A549 (cell line): ENCODE measurements around the gene CCR5. TPM values are rescaled to one million over a fixed set of nuclear protein-coding genes. Genes with fewer than 3 reads are reported as not detected.

Experiments used
- ATAC-seq, 2 experiments: fragments of 200-7000 bp in 1 of 2; fragments of >200 bp in 1 of 2; cut with Nextera tagmentation in 1 of 2; cut with Tn5 transposase in 1 of 2; 3 replicates each; pipeline versions ENCODE4 v1.8.0 to v1.9.1; 2018 to 2020; ENCODE audit warnings: mild to moderate bottlenecking in 1 of 2, moderate library complexity in 1 of 2
- CTCF ChIA-PET: fragments of 300-600 bp; sonication (Branson Sonifier 250); formaldehyde crosslinking; extraction: SDS; loops from one replicate; lab custom pipeline; 2021; ENCODE audit warnings: antibody characterized with exemption, inconsistent platforms; lab: Yijun Ruan, JAX
- POLR2A ChIA-PET: fragments of 350-600 bp; formaldehyde crosslinking; extraction: SDS; loops from one replicate; lab custom pipeline; 2021; ENCODE audit warnings: antibody characterized with exemption, inconsistent platforms; lab: Yijun Ruan, JAX
- DNase-seq, 2 experiments: peaks; one replicate each; pipeline versions ENCODE4 v3.0.0 to v3.0.0-alpha.2; 2011 to 2016; ENCODE audit warnings: low read depth in 1 of 2, low spot score in 1 of 2
- FAIRE-seq: peaks from 2 replicates; lab custom pipeline; 2011; peaks lifted over from hg19 to GRCh38; lab: Jason Lieb, UNC
- H3K27ac ChIP-seq, 2 experiments: fragments of >200 bp; sonication (Bioruptor Twin); formaldehyde crosslinking; 3 replicates each; pipeline ENCODE4 v1.5.1; 2016 to 2017
- H3K4me1 ChIP-seq: fragments of >200 bp; sonication (Bioruptor Twin); formaldehyde crosslinking; 3 replicates; pipeline ENCODE4 v1.6.1; 2016
- H3K4me2 ChIP-seq: fragments of >200 bp; sonication (Bioruptor Twin); formaldehyde crosslinking; 3 replicates; pipeline ENCODE4 v1.6.1; 2016
- H3K4me3 ChIP-seq: fragments of >200 bp; sonication (Bioruptor Twin); formaldehyde crosslinking; 3 replicates; pipeline ENCODE4 v1.5.1; 2016
- H3K9me3 ChIP-seq: fragments of >200 bp; sonication (Bioruptor Twin); formaldehyde crosslinking; 3 replicates; pipeline ENCODE4 v1.6.1; 2016
- CTCF ChIP-seq: fragments of >200 bp; sonication (Bioruptor Twin); formaldehyde crosslinking; IDR thresholded peaks from 3 replicates; pipeline ENCODE4 v1.5.1; 2016
- E2F6 ChIP-seq: IDR thresholded peaks from 2 replicates; pipeline ENCODE4 v1.6.1; 2012; ENCODE audit warnings: low read depth, borderline replicate concordance
- EHF ChIP-seq: fragments of 250-450 bp; sonication (Bioruptor Pico); IDR thresholded peaks from 2 replicates; pipeline ENCODE4 v1.5.0; 2020; ENCODE audit warnings: mild to moderate bottlenecking
- ESRRA ChIP-seq: fragments of 150-350 bp; IDR thresholded peaks from 2 replicates; pipeline ENCODE4 v1.6.1; 2014; ENCODE audit warnings: mild to moderate bottlenecking, low read length, borderline replicate concordance
- FOSB ChIP-seq: fragments of 250-450 bp; sonication (Bioruptor Pico); IDR thresholded peaks from 2 replicates; pipeline ENCODE4 v1.5.0; 2020; ENCODE audit warnings: mild to moderate bottlenecking, moderate library complexity
- FOSL2 ChIP-seq, 2 experiments: fragments of 450-650 bp in 1 of 2; fragments of >200 bp in 1 of 2; sonication (Bioruptor Twin) in 1 of 2; formaldehyde crosslinking; IDR thresholded peaks; 2 replicates each; pipeline versions ENCODE4 v1.5.0 to v1.6.1; 2016 to 2020; ENCODE audit warnings: mild to moderate bottlenecking in 1 of 2, moderate library complexity in 1 of 2
- FOXS1 ChIP-seq: fragments of 250-450 bp; sonication (Bioruptor Pico); IDR thresholded peaks from 2 replicates; pipeline ENCODE4 v1.5.0; 2020; ENCODE audit warnings: mild to moderate bottlenecking, moderate library complexity
- HEYL ChIP-seq: fragments of 250-450 bp; sonication (Bioruptor Pico); IDR thresholded peaks from 2 replicates; pipeline ENCODE4 v1.8.0; 2021; ENCODE audit warnings: mild to moderate bottlenecking, moderate library complexity
- HMGXB4 ChIP-seq: fragments of 250-450 bp; sonication (Bioruptor Pico); IDR thresholded peaks from 2 replicates; pipeline ENCODE4 v1.5.0; 2021; ENCODE audit warnings: mild to moderate bottlenecking, moderate library complexity, borderline replicate concordance
- HOXB5 ChIP-seq: fragments of 250-450 bp; sonication (Bioruptor Pico); IDR thresholded peaks from 2 replicates; pipeline ENCODE4 v1.5.0; 2020; ENCODE audit warnings: mild to moderate bottlenecking, moderate library complexity
- JUN ChIP-seq, 2 experiments: fragments of >200 bp; sonication (Bioruptor Twin); formaldehyde crosslinking; IDR thresholded peaks; 2 replicates in 1 of 2; 3 replicates in 1 of 2; pipeline ENCODE4 v1.6.1; 2016 to 2017
- JUNB ChIP-seq: fragments of >200 bp; sonication (Bioruptor Twin); formaldehyde crosslinking; IDR thresholded peaks from 2 replicates; pipeline ENCODE4 v1.6.1; 2016
- NFE2L2 ChIP-seq: fragments of 150-350 bp; conservative IDR thresholded peaks from 2 replicates; pipeline ENCODE4 v1.6.1; 2014; ENCODE audit warnings: low read length
- PBX3 ChIP-seq: IDR thresholded peaks from 2 replicates; pipeline ENCODE4 v1.6.1; 2012
- RAD21 ChIP-seq, 2 experiments: fragments of >200 bp in 1 of 2; sonication (Bioruptor Twin) in 1 of 2; formaldehyde crosslinking in 1 of 2; IDR thresholded peaks in 1 of 2; conservative IDR thresholded peaks in 1 of 2; 2 replicates in 1 of 2; 3 replicates in 1 of 2; pipeline ENCODE4 v1.6.1; 2012 to 2018; ENCODE audit warnings: inconsistent platforms in 1 of 2
- RARB ChIP-seq: fragments of 250-450 bp; sonication (Bioruptor Pico); IDR thresholded peaks from 2 replicates; pipeline ENCODE4 v1.8.0; 2021; ENCODE audit warnings: mild to moderate bottlenecking, moderate library complexity
- RCOR1 ChIP-seq: fragments of 150-350 bp; IDR thresholded peaks from 2 replicates; pipeline ENCODE4 v1.6.1; 2014; ENCODE audit warnings: antibody characterized with exemption, low read length, low read depth
- SMC3 ChIP-seq: fragments of >200 bp; sonication (Bioruptor Twin); formaldehyde crosslinking; IDR thresholded peaks from 3 replicates; pipeline ENCODE4 v1.6.1; 2018; ENCODE audit warnings: inconsistent platforms
- TFCP2L1 ChIP-seq: fragments of 250-450 bp; sonication (Bioruptor Pico); IDR thresholded peaks from 2 replicates; pipeline ENCODE4 v1.5.0; 2021; ENCODE audit warnings: mild to moderate bottlenecking
- TP53 ChIP-seq: fragments of 250-450 bp; sonication (Bioruptor Pico); IDR thresholded peaks from 2 replicates; pipeline ENCODE4 v1.5.0; 2021; ENCODE audit warnings: mild to moderate bottlenecking, moderate library complexity
- ZC3H11A ChIP-seq: fragments of 450-650 bp; IDR thresholded peaks from 2 replicates; pipeline ENCODE4 v1.6.1; 2014; ENCODE audit warnings: antibody characterized with exemption, mild to moderate bottlenecking
- ZNF302 ChIP-seq: fragments of 250-450 bp; sonication (Bioruptor Pico); IDR thresholded peaks from 2 replicates; pipeline ENCODE4 v1.9.0; 2021; ENCODE audit warnings: inconsistent platforms, mild to moderate bottlenecking, moderate library complexity
- WGBS: methylation state at CpG from one replicate; pipeline ENCODE4 v1.1.6; 2017; ENCODE audit errors: missing lambda C conversion rate; 5-methylcytosine and 5-hydroxymethylcytosine counted together
- polyA plus RNA-seq, 4 experiments: library from polyadenylated mRNA; depleted of rRNA in 3 of 4; stranded (reverse); fragments of >200 nt; fragmentation: RNase III in 1 of 4; extraction: RNeasy Plus Mini Kit Qiagen cat#74134 plus additional on column Dnase treatment in 1 of 4; gene quantifications; 2 replicates in 3 of 4; 3 replicates in 1 of 4; pipeline ENCODE4 v1.2.3, GENCODE V29; 2011 to 2017

The CCR5 gene
- polyA plus RNA-seq, 2 of the 4 experiments (the other 2 are of a cell fraction), result not detected

DNA sequence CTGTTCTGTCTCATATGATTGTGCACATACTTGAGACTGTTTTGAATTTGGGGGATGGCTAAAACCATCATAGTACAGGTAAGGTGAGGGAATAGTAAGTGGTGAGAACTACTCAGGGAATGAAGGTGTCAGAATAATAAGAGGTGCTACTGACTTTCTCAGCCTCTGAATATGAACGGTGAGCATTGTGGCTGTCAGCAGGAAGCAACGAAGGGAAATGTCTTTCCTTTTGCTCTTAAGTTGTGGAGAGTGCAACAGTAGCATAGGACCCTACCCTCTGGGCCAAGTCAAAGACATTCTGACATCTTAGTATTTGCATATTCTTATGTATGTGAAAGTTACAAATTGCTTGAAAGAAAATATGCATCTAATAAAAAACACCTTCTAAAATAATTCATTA, 5.1 kb downstream of the CCR5 start:
- FAIRE-seq (no peak), ATAC-seq (no peak), DNase-seq (no peak)
- Histone ChIP-seq H3K27ac (no peak overlapping the region), H3K4me1 (no peaks in the 10 kb centered on the region), H3K4me3 (no peak overlapping the region), H3K9me3 (no peaks in the 10 kb centered on the region), H3K4me2 (no peak overlapping the region)
- WGBS, result 0% methylated on average over 2 of the region's 2 CpGs
- CTCF ChIA-PET, result no interaction called here
- POLR2A ChIA-PET, result no interaction called here
- TF ChIP-seq JUN (IDR thresholded peaks at IDR 0.05) (no peak), RARB (CRISPR knock-in tag) (no peak), HOXB5 (CRISPR knock-in tag) (no peak), TFCP2L1 (CRISPR knock-in tag) (no peak), EHF (CRISPR knock-in tag) (no peak), FOSB (CRISPR knock-in tag) (no peak), ZC3H11A (no peak), JUNB (no peak), NFE2L2 (no peak), ESRRA (no peak), RCOR1 (no peak), TP53 (no peak), HEYL (CRISPR knock-in tag) (no peak), ZNF302 (no peak), PBX3 (no peak), FOSL2 (IDR thresholded peaks at IDR 0.05) (no peak), FOSL2 (CRISPR knock-in tag; IDR thresholded peaks at IDR 0.05) (no peak), FOXS1 (CRISPR knock-in tag) (no peak)

DNA sequence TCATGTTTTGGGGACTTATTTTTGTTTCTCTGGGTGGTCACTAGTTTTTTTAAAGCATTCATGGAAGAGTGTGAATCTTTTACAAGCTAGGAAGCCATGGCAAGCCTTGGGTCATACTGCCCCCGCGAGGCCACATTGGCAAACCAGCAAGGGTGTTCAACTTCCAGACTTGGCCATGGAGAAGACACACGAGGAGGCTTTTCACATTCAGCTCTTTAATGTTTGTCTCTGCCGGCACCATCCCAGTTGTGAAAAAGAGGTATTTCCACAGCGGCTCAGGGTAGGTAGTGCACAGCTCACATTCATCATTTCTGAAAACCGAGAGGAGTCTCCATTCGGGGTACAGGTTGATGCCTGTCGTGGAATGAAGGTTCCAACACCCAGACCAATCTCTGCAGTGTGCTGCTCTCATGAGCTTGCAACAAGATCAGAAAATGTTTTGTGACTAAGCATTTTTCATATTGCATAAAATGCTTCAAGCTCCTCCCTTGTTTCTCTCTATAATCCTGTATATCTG, 7.7 kb downstream of the CCR5 start:
- TF ChIP-seq E2F6 (no peak), HMGXB4 (no peak), SMC3 (peak; percentile 36; the same call in 2 of the 3 replicates), CTCF (peak; percentile 63), RAD21 (conservative IDR thresholded peaks at IDR 0.05 in 1 of 2, IDR thresholded peaks at IDR 0.05 in 1 of 2) (peak; percentile 68 to 78)
- TF ChIP-seq, all 56 proteins: peak for 3
- CTCF ChIA-PET, result interaction anchor here (0.6 to 2.0 kb wide), 26 partner anchors 8 to 1304 kb away, joined by 3 to 20 read pairs (median 3); partner anchors contain the start of gene CXCR6
- WGBS, result 14% methylated on average over 8 of the region's 8 CpGs
- POLR2A ChIA-PET, result no interaction called here
- peak; percentile 80 to 87; a peak in 5 of 6 replicates for ATAC-seq
- H3K4me2 ChIP-seq, result 0 out of 3 replicates have a peak overlapping the region, but pooled peaks have one; percentile 25
- no peaks in the 10 kb centered on the region for H3K9me3 ChIP-seq
- no peak for FAIRE-seq
- H3K27ac ChIP-seq, result no peak overlapping the region
- no peaks in the 10 kb centered on the region for H3K4me1 ChIP-seq
- H3K4me3 ChIP-seq, result no peak overlapping the region
- DNase-seq, result peak; percentile 45 to 56
